Activated T-cell treated with anti-CD3 and anti-CD28 coated beads, Interleukin-2, amount 50 U/mL, for 48 hours (primary cell): ENCODE data around the gene GGT5.
A peak's percentile ranks its signal among the peaks of the same experiment; 100 is the strongest.

Source experiments
- DNase-seq, 2 experiments: peaks; one replicate each; pipeline ENCODE4 v3.0.0-alpha.2; 2020

Gene GGT5

GRCh38 chr22:24181088-24181995 is 63.5 kb downstream of the GGT5 start, which contains the start of gene SUSD2:
TSS of gene SUSD2 (plus strand) at chr22:24181487. CDS start at chr22:24181520, 33 bp downstream.
- no peak for DNase-seq

GRCh38 chr22:24180316-24181087 is 64.4 kb downstream of the GGT5 start:
- DNase-seq: no peak

DNA sequence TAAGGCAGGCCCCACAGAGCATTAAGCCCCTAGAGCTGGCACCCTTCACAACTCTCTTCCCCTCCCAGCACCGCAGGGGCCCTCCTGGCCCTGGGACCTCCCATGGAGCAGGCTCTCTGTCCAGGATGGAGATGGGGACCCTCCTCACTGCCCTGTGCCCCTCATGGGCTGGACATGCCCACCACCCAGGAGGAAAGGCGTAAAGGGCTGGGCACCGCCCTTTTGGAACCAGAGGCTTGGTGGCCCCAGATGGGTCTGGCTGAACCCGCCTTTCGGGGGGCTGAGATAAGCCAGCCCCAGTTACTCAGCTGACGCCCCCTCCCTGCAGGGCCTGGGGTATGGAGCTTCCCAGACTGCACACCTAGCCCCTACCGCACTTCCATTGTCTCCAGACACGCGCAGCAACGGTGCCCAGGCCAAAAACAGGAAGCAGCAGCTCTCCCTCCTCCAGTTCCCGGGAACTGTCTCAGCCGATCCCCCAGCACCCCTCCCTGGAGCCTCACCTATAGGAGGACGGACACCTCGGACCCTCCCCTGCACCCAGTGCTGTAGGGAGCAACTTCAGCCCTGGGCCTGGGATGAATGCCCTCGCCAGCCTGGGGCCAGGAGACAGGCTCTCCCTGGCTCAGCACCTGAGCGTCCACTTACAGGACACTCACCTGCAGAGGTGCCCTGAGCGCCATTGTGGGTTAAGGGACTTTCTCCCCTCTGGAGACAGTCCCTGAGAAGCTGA is 65.2 kb downstream of the GGT5 start:
- no peak for DNase-seq

DNA sequence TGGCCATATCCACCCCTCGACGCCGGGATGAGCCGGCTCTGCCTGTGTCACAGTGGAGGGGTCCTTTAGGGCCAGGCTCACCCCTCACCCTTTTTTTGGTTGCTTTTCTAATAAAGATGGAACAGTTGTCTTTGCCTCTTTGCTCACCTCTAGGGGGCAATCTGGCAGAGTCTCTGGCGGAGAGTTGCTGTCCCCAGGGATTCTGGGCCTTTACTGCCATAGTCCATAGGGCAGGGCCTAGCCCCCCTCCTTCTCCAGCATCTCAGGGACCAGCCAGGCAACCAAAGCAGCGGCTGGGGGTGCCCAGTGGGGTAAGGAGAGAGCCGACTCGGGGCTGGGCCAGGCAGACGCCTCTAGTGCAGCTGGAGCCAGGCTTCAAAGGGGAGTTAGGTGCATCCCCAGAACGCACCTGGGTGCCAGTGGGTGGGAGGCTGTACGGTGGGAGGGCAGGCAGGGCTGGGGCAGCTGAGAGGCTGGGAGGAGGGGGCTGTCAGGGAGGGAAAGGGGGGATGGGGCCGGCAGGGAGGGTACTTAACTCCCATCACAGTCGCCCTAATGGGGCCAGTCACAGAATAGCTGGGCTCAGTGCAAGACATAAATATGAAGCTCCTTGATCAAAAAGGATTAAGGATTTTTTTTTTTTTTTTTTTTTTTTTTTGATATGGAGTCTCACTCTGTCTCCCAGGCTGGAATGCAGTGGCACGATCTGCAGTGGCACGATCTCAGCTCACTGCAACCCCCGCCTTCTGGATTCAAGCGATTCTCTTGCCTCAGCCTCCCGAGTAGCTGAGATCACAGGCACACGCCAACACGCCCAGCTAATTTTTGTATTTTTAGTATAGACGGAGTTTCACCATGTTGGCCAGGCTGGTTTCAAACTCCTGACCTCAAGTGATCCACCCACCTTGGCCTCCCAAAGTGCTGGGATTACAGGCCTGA is 66.1 kb downstream of the GGT5 start:
- DNase-seq: no peak

GRCh38 chr22:24178021-24178431 is 66.9 kb downstream of the GGT5 start:
- DNase-seq: no peak

GRCh38 chr22:24177456-24177855 is 67.4 kb downstream of the GGT5 start:
- DNase-seq: no peak

DNA sequence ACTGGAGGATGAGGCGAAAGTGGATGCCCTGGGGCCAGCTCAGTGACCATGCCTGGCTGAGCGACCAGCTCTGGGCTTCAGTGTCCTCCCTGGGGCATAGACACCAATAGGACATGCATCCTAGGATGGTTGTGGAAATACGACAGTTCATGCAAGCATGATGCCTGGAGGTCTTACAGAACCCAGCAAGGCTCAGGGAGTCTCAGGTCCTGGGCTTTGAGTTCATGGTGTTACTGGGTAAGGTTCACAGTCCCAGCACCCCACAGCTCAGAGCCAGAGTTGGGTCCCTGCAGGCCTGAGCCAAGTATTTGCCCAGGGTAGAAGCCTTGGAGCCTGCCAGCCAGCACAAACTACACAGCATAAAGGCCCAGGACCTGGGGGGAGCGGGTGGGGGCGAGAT is 67.8 kb downstream of the GGT5 start:
- DNase-seq: no peak

- no peak for DNase-seq
Observed at GRCh38 chr22:24176630-24177029, 68.3 kb downstream of the GGT5 start.

DNA sequence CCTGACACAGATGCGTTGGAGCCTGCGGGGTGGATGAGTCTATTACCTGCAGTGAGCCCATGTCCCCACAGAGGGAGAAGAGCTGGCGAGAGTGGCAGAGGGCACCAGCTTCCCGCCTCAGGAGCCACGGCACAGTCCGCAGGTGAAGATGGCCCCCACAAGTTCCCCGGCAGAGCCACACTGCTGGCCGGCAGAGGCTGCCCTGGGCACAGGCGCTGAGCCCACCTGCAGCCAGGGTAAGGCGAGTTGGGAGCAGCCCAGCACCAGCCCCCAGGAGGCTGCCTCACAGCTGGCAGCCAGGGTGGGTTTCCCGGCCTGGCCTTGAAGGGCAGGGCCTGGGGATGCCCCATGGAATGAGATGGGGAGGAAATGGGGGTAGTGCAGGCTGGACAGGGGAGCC is 68.8 kb downstream of the GGT5 start:
- no peak for DNase-seq

DNA sequence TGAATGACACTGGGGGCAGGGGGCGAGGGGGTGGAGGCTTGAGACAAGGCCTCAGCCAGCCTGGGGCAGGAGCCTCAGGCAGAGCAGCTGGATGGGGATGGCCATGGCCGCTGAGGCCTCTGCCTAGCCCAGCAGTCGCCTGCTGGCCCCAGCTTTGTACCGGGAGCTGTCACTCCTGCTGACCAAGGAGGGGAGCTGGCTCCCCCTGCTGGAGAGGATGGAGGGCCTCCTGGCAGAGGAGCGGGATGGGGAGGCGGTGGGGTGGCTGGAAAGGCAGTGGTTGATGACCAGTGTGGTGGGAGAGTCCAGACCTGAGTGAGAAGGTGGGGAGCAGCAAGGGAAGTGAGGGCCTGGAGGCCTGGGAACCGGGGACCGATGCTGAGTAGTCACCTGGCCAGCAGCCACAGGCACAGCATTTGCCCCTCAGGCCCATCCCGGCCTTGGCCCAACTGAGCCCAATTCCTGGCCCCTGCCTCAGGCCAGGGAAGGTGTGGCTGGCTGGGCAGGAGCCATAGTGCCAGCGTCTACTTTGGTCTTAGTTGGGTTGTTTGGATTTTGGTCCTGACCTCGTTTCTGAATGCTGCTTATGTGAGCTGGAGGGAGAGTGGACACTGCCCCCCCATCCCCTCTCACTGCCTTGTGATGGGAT is 69.6 kb downstream of the GGT5 start:
- DNase-seq: peak; percentile 71 to 75

GRCh38 chr22:24171822-24172221 is 73.1 kb downstream of the GGT5 start:
- DNase-seq: no peak

- no peak for DNase-seq
Observed at GRCh38 chr22:24170632-24171031, 74.2 kb downstream of the GGT5 start.

- no peak for DNase-seq
Observed at GRCh38 chr22:24170188-24170587, 74.7 kb downstream of the GGT5 start.
